K562 (cell line): ENCODE measurements around the gene BEX3. TPM values are rescaled to one million over a fixed set of nuclear protein-coding genes. Genes with fewer than 3 reads are reported as not detected.

Experiments used
- ATAC-seq: fragments of 200-7000 bp; cut with Tn5 transposase; 3 replicates; pipeline ENCODE4 v1.9.1; 2020; ENCODE audit warnings: moderate library complexity
- BruUV-seq: library from RNA; stranded (reverse); fragments of 400-500 nt; replicated peaks from 2 replicates; lab custom pipeline; 2021; lab: Mats Ljungman, UMichigan
- CTCF ChIA-PET: fragments of 300-600 bp; formaldehyde crosslinking; extraction: SDS; loops from one replicate; lab custom pipeline; 2021; ENCODE audit warnings: low intra/inter-chr PET ratio; lab: Yijun Ruan, JAX
- POLR2A ChIA-PET: fragments of 300-600, 350-650 bp; sonication (Branson Sonifier 250); formaldehyde crosslinking; extraction: SDS; loops from one replicate; lab custom pipeline; 2021; ENCODE audit warnings: antibody characterized with exemption, inconsistent platforms; lab: Yijun Ruan, JAX
- DNase-seq, 4 experiments: peaks; one replicate each; pipeline versions ENCODE4 v3.0.0 to v3.0.0-alpha.2; 2011 to 2018; ENCODE audit warnings: low spot score in 3 of 4, mixed read lengths in 3 of 4; ENCODE audit errors: extremely low read depth in 1 of 4
- FAIRE-seq: peaks from 2 replicates; lab custom pipeline; 2011; peaks lifted over from hg19 to GRCh38; lab: Jason Lieb, UNC
- H2AFZ ChIP-seq: 2 replicates; pipeline ENCODE4 v1.6.0; 2011; ENCODE audit warnings: low read depth, low read length, control low read depth, inconsistent platforms
- H3K27ac ChIP-seq: fragments of 200-600 bp; 3 replicates; pipeline ENCODE4 v1.8.0; 2011; ENCODE audit warnings: low read depth, mild to moderate bottlenecking, control low read depth, inconsistent platforms, low read length, moderate library complexity, mixed read lengths; ENCODE audit errors: extremely low read depth
- H3K27me3 ChIP-seq, 2 experiments: fragments of 300-600 bp in 1 of 2; 2 replicates in 1 of 2; 3 replicates in 1 of 2; pipeline versions ENCODE4 v1.6.0 to v1.8.0; 2011; ENCODE audit warnings: inconsistent platforms in 2 of 2, low read length in 2 of 2, mild to moderate bottlenecking in 1 of 2, mixed read lengths in 1 of 2, moderate library complexity in 1 of 2; ENCODE audit not compliant: control insufficient read depth in 2 of 2, insufficient read depth in 2 of 2
- H3K36me3 ChIP-seq: fragments of 300-600 bp; 3 replicates; pipeline ENCODE4 v1.8.0; 2011; ENCODE audit warnings: mild to moderate bottlenecking, low read length, inconsistent platforms; ENCODE audit not compliant: control insufficient read depth, insufficient read depth
- H3K4me1 ChIP-seq, 2 experiments: fragments of 200-600 bp in 1 of 2; replicated peaks in 1 of 2; 2 replicates in 1 of 2; 3 replicates in 1 of 2; pipeline versions ENCODE4 v1.5.1 to v1.8.0; 2011; ENCODE audit warnings: inconsistent platforms in 2 of 2, low read length in 2 of 2, mild to moderate bottlenecking in 1 of 2, mixed read lengths in 1 of 2, moderate library complexity in 1 of 2; ENCODE audit not compliant: control insufficient read depth in 2 of 2, insufficient read depth in 2 of 2
- H3K4me2 ChIP-seq: 2 replicates; pipeline ENCODE4 v1.6.1; 2011; ENCODE audit warnings: low read length, control low read depth, inconsistent platforms, mixed read lengths; ENCODE audit not compliant: insufficient read depth
- H3K4me3 ChIP-seq: fragments of 200-600 bp; sonication (generic), shearing (Covaris generic); 2 replicates; pipeline ENCODE4 v1.5.1; 2016; ENCODE audit warnings: control low read depth, inconsistent platforms
- H3K79me2 ChIP-seq: fragments of 200-600 bp; 3 replicates; pipeline ENCODE4 v1.8.0; 2011; ENCODE audit warnings: low read length, inconsistent platforms; ENCODE audit not compliant: control insufficient read depth, insufficient read depth
- H3K9ac ChIP-seq, 2 experiments: 2 replicates each; pipeline versions ENCODE4 v1.6.0 to v1.6.1; 2011; ENCODE audit warnings: low read depth in 2 of 2, low read length in 2 of 2, control low read depth in 1 of 2, inconsistent platforms in 1 of 2, mild to moderate bottlenecking in 1 of 2, mixed read lengths in 1 of 2; ENCODE audit not compliant: insufficient read depth in 1 of 2
- H3K9me1 ChIP-seq: one replicate; pipeline ENCODE4 v1.6.0; 2011; ENCODE audit warnings: inconsistent platforms, mild to moderate bottlenecking, low read length, moderate library complexity; ENCODE audit not compliant: control insufficient read depth, insufficient read depth
- H3K9me3 ChIP-seq: replicated peaks from 2 replicates; pipeline ENCODE4 v1.5.1; 2011; ENCODE audit warnings: low read depth, low read length, inconsistent platforms; ENCODE audit not compliant: control insufficient read depth, insufficient read depth
- H4K20me1 ChIP-seq: replicated peaks from 2 replicates; pipeline ENCODE4 v1.6.1; 2011; ENCODE audit warnings: low read length, inconsistent platforms, mixed read lengths; ENCODE audit not compliant: control insufficient read depth, insufficient read depth
- E2F5 ChIP-seq: sonication (generic); formaldehyde crosslinking; IDR thresholded peaks from 2 replicates; pipeline ENCODE4 v1.8.0; 2022; ENCODE audit warnings: mild to moderate bottlenecking, missing genetic modification reagents
- HBP1 ChIP-seq: fragments of 450-650 bp; formaldehyde crosslinking; IDR thresholded peaks from 2 replicates; pipeline ENCODE4 v1.4.0; 2022; ENCODE audit warnings: missing genetic modification characterization
- HINFP ChIP-seq: fragments of 450-650 bp; conservative IDR thresholded peaks from 2 replicates; pipeline ENCODE4 v1.6.1; 2016; ENCODE audit warnings: missing genetic modification characterization, low read depth, mild to moderate bottlenecking, control low read depth, missing compliant biosample characterization
- HOXB6 ChIP-seq: fragments of 250-450 bp; sonication (Bioruptor Pico); IDR thresholded peaks from 2 replicates; pipeline ENCODE4 v1.5.1; 2022; ENCODE audit warnings: mild to moderate bottlenecking, borderline replicate concordance
- NR0B1 ChIP-seq: fragments of 450-650 bp; IDR thresholded peaks from one replicate; pipeline ENCODE4 v1.6.1; 2018; ENCODE audit warnings: mild to moderate bottlenecking, moderate library complexity; ENCODE audit not compliant: partially characterized antibody
- SMC3 ChIP-seq: conservative IDR thresholded peaks from 2 replicates; pipeline ENCODE4 v1.6.1; 2011; ENCODE audit warnings: low read depth, low read length, improper control_type of control experiment; ENCODE audit not compliant: insufficient read depth
- ZFP36 ChIP-seq: fragments of 150-350 bp; IDR thresholded peaks from 2 replicates; pipeline ENCODE4 v1.6.1; 2018; ENCODE audit warnings: low read length, low read depth; ENCODE audit not compliant: partially characterized antibody
- ZFPM2 ChIP-seq: fragments of 250-450 bp; sonication (Bioruptor Pico); IDR thresholded peaks from 2 replicates; pipeline ENCODE4 v1.5.1; 2022; ENCODE audit warnings: mild to moderate bottlenecking
- ZNF551 ChIP-seq: fragments of 250-450 bp; sonication (Bioruptor Pico); IDR thresholded peaks from 2 replicates; pipeline ENCODE4 v1.5.0; 2021; ENCODE audit warnings: mild to moderate bottlenecking, moderate library complexity
- WGBS: fragments of 100-300 bp; shearing (Covaris generic); methylation state at CpG from one replicate; pipeline ENCODE4 v1.1.6; 2016; ENCODE audit warnings: low coverage, mixed read lengths; ENCODE audit not compliant: insufficient coverage; ENCODE audit errors: missing lambda C conversion rate; 5-methylcytosine and 5-hydroxymethylcytosine counted together
- in situ Hi-C: fragments of 300-500 bp; cut with MboI; formaldehyde crosslinking; loops from 4 replicates; pipeline ENCODE4 v1.15.0; 2018; ENCODE audit warnings: inconsistent platforms, mixed read lengths
- intact Hi-C: fragments of 100-400 bp; cut with micrococcal nuclease; formaldehyde crosslinking; loops from 2 replicates; pipeline ENCODE4 v1.14.2; 2022
- polyA plus RNA-seq, 8 experiments: library from polyadenylated mRNA; depleted of rRNA in 4 of 8; stranded (reverse) in 5 of 8; unstranded in 3 of 8; fragments of >200 nt; fragmentation: Nextera tagmentation in 2 of 8; fragmentation: Illumina TruSeq in 1 of 8; extraction: Ambion mirVana in 2 of 8; extraction: Trizol in 1 of 8; gene quantifications; 2 replicates each; pipeline versions ENCODE4 v1.2.1 to v1.2.3, GENCODE V29; 2011 to 2014; ENCODE audit warnings: inconsistent platforms in 1 of 8, missing spikeins in 1 of 8
- total RNA-seq, 7 experiments: library from RNA; depleted of rRNA in 6 of 7; stranded (reverse); fragments of >200 nt in 6 of 7; fragmentation: Illumina TruSeq in 2 of 7; extraction: Trizol in 2 of 7; gene quantifications; 2 replicates each; pipeline versions ENCODE4 v1.2.1 to v1.2.3, GENCODE V29; 2011 to 2021; ENCODE audit warnings: low replicate concordance in 1 of 7

The BEX3 gene
- total and polyA plus RNA-seq, 9 of the 15 experiments (the other 6 are each of a cell fraction or from before 2014, with no cell fraction given), result 0.21 to 0.47 TPM; not detected in 7

- no peak for TF ChIP-seq ZFPM2 (CRISPR knock-in tag)
- TF ChIP-seq NR0B1, result no peak
- TF ChIP-seq SMC3, result 0 out of 2 replicates have a peak, but pooled peaks have one; percentile 38
These were observed 33.2 kb upstream of the BEX3 start (continued) for GRCh38 chrX:103343105-103343504.

GRCh38 chrX:103344606-103345005 lies 31.7 kb upstream of the BEX3 start:
- BruUV-seq, result no TSS peak
- DNase-seq (no peak), ATAC-seq (no peak), FAIRE-seq (no peak)
- H3K4me2 ChIP-seq, result no peak overlapping the region
- no peaks in the 10 kb centered on the region for H3K9me3 ChIP-seq
- H3K4me1 ChIP-seq, result no peaks in the 10 kb centered on the region
- peak overlapping the region; percentile 35; the same call in 1 of the 2 replicates for H2AFZ ChIP-seq
- no peaks in the 10 kb centered on the region for H3K79me2 ChIP-seq
- in situ Hi-C loops, result no loop called here
- no peaks in the 10 kb centered on the region for H3K9me1 ChIP-seq
- TF ChIP-seq HBP1 (CRISPR knock-in tag) (no peak), E2F5 (no peak), ZNF551 (CRISPR knock-in tag) (no peak), ZFP36 (no peak), HINFP (tag) (no peak), HOXB6 (CRISPR knock-in tag) (no peak)
- 14% methylated on average over 2 of the region's 2 CpGs for WGBS
- no peak overlapping the region for H3K27ac ChIP-seq
- H3K27me3 ChIP-seq, result no peaks in the 10 kb centered on the region; a peak in 1 of 5 replicates
- H4K20me1 ChIP-seq, result no peaks in the 10 kb centered on the region
- ChIA-PET CTCF (no interaction called here), POLR2A (no interaction called here)
- no peak overlapping the region for H3K4me3 ChIP-seq
- H3K36me3 ChIP-seq, result no peaks in the 10 kb centered on the region
- intact Hi-C loops, result no loop called here
- no peak overlapping the region for H3K9ac ChIP-seq
